ENCODE data around the gene ATP5F1D. TPM values are rescaled to one million over a fixed set of nuclear protein-coding genes. Genes with fewer than 3 reads are reported as not detected.

ATP5F1D gene
- total and polyA plus RNA-seq, 2 of the 8 experiments (the other 6 are each of a cell fraction or from before 2014, with no cell fraction given) = 174 to 249 TPM

- Histone ChIP-seq H4K91ac (replicated peaks; ENCODE audit: insufficient read length, low read length) (no peak overlapping the region), H2BK12ac (ENCODE audit: low read depth, low read length) (no peak overlapping the region), H2BK15ac (ENCODE audit: low read length) (0 out of 2 replicates have a peak overlapping the region, but pooled peaks have one; percentile 61), H3K18ac (ENCODE audit: extremely low read depth, low read length) (no peak overlapping the region), H3K4me3 (ENCODE audit: extremely low read depth in 1 of 4, insufficient read depth in 2 of 4, low read depth in 3 of 4, low read length in 4 of 4) (no peak overlapping the region), H3K23me2 (ENCODE audit: low read depth, low read length) (no peaks in the 10 kb centered on the region), H3K9ac (replicated peaks in 1 of 4; ENCODE audit: extremely low read depth in 1 of 4, low read depth in 3 of 4, low read length in 3 of 4) (no peak overlapping the region), H3K56ac (replicated peaks; ENCODE audit: insufficient read length, low read depth, low read length) (no peak overlapping the region), H2AK5ac (ENCODE audit: low read depth, low read length) (no peak overlapping the region), H3K4me2 (ENCODE audit: insufficient read depth in 1 of 2, low read depth in 2 of 2, low read length in 2 of 2) (no peak overlapping the region), H2AFZ (ENCODE audit: low read length) (no peak overlapping the region), H3K23ac (ENCODE audit: insufficient read length) (no peak overlapping the region), H2BK120ac (replicated peaks; ENCODE audit: low read depth, low read length) (no peak overlapping the region), H3K79me2 (ENCODE audit: control insufficient read depth in 1 of 2, insufficient read depth in 2 of 2, low read length in 2 of 2) (peaks cover 0 to 8% of the 10 kb centered on the region in 2 experiments; a peak in 1 of 4 replicates), H3K79me1 (ENCODE audit: low read depth, low read length) (peaks cover 4% of the 10 kb centered on the region), H4K8ac (ENCODE audit: extremely low read depth, insufficient read depth, low read length) (peak overlapping the region; percentile 80), H3K4ac (replicated peaks; ENCODE audit: insufficient read length, low read depth, low read length) (no peak overlapping the region), H4K20me1 (replicated peaks in 1 of 2; ENCODE audit: control insufficient read depth in 1 of 2, insufficient read depth in 2 of 2, low read length in 2 of 2) (peaks cover 16 to 30% of the 10 kb centered on the region in 2 experiments), H3K4me1 (replicated peaks in 1 of 4; ENCODE audit: control insufficient read depth in 3 of 4, insufficient read depth in 4 of 4, low read length in 3 of 4) (no peaks in the 10 kb centered on the region; a peak in 1 of 7 replicates), H3K27ac (ENCODE audit: low read depth, low read length) (no peak overlapping the region; the same call in 1 of the 2 replicates), H2BK5ac (ENCODE audit: low read depth, low read length) (peak overlapping the region; percentile 66; the same call in 1 of the 2 replicates), H4K5ac (ENCODE audit: insufficient read length, low read depth, low read length) (no peak overlapping the region), H3K36me3 (ENCODE audit: control insufficient read depth in 2 of 4, insufficient read depth in 4 of 4, low read length in 3 of 4) (peaks cover 0 to 57% (median 2%) of the 10 kb centered on the region in 4 experiments; a peak in 4 of 8 replicates), H2BK20ac (ENCODE audit: low read length) (no peak overlapping the region), H3K14ac (ENCODE audit: insufficient read length) (no peak overlapping the region), H3K9me3 (ENCODE audit: insufficient read depth in 2 of 2, low read depth in 1 of 2, low read length in 1 of 2) (no peaks in the 10 kb centered on the region), H3K27me3 (replicated peaks in 1 of 4; ENCODE audit: control insufficient read depth in 3 of 4, extremely low read depth in 1 of 4, insufficient read depth in 3 of 4, low read length in 3 of 4) (no peaks in the 10 kb centered on the region)
- CTCF ChIA-PET (ENCODE audit: partially characterized antibody) = interaction anchor here (0.5 to 9.0 kb wide), 39 partner anchors 9 to 1387 kb away, joined by 3 to 56 read pairs (median 4); partner anchors contain the start of genes ATP5F1D and CBARP
- FAIRE-seq = no peak
- WGBS, 2 experiments (ENCODE audit: extremely low coverage in 1 of 2, insufficient coverage in 1 of 2, insufficient read length in 1 of 2, insufficient replicate concordance in 2 of 2, low coverage in 1 of 2, low lambda C conversion rate in 2 of 2, missing lambda C conversion rate in 1 of 2) = 86% methylated on average over 39 of the region's 48 CpGs; no CpG with 5 or more reads in 1 of the 2 experiments
- POLR2A ChIA-PET (ENCODE audit: partially characterized antibody) = interaction anchor here (0.6 to 2.1 kb wide), 13 partner anchors 9 to 197 kb away, joined by 3 to 10 read pairs (median 4); partner anchors contain the start of genes CBARP, CIRBP and CNN2
- peak; percentile 72 to 91 (median 79) for TF ChIP-seq CTCF (IDR thresholded peaks at IDR 0.05; ENCODE audit: control extremely low read depth in 1 of 3, insufficient read depth in 1 of 3, low read depth in 1 of 3, low read length in 3 of 3)
- peak; percentile 51 to 63 for TF ChIP-seq RAD21 (IDR thresholded peaks at IDR 0.05 in 1 of 2, conservative IDR thresholded peaks at IDR 0.05 in 1 of 2; ENCODE audit: low read depth in 2 of 2, low read length in 2 of 2)
- peak; percentile 82; the same call in 1 of the 2 replicates for TF ChIP-seq GABPA (IDR thresholded peaks at IDR 0.05; ENCODE audit: borderline replicate concordance, insufficient read depth, low read length)
- TF ChIP-seq ATF3 (IDR thresholded peaks at IDR 0.05; ENCODE audit: insufficient read depth, low read depth, low read length) = no peak
- no peak for TF ChIP-seq POLR2A (IDR thresholded peaks at IDR 0.05; ENCODE audit: control extremely low read depth in 1 of 2, low read depth in 2 of 2, low read length in 2 of 2)
- DNase-seq (ENCODE audit: low read depth in 1 of 2, low spot score in 2 of 2) = peak in 1 of 2 experiments; percentile 80
These were observed 18.3 kb upstream of the ATP5F1D start for GRCh38 chr19:1223018-1223855.

Data from H1 (cell line).